Fibroblast of villous mesenchyme (primary cell): Measurements from ENCODE around the gene TBX2. TPM values are rescaled to one million over a fixed set of nuclear protein-coding genes. Genes with fewer than 3 reads are reported as not detected.

Experiments
- DNase-seq: peaks from one replicate; pipeline ENCODE4 v3.0.0-alpha.2; 2010; ENCODE audit warnings: low read depth
- H3K4me3 ChIP-seq: 2 replicates; pipeline ENCODE4 v1.5.1; 2011; ENCODE audit warnings: low read depth, mild to moderate bottlenecking, low read length
- CTCF ChIP-seq: IDR thresholded peaks from 2 replicates; pipeline ENCODE4 v1.5.1; 2012; ENCODE audit warnings: low read depth, mild to moderate bottlenecking, low read length; ENCODE audit not compliant: insufficient read depth
- total RNA-seq: library from RNA; depleted of rRNA; stranded (reverse); fragments of >200 nt; gene quantifications from 2 replicates; pipeline ENCODE4 v1.2.3, GENCODE V29; 2012

Gene TBX2
- total RNA-seq, 1 donor, result 12.5 TPM

- no peak for DNase-seq
- H3K4me3 ChIP-seq, result no peak overlapping the region
- no peak for TF ChIP-seq CTCF
These were observed 50.3 kb downstream of the TBX2 start for GRCh38 chr17:61449707-61450640.

- DNase-seq, result no peak
- TF ChIP-seq CTCF, result no peak
- no peak overlapping the region for H3K4me3 ChIP-seq
These were observed 51.2 kb downstream of the TBX2 start for GRCh38 chr17:61450641-61451537.

GRCh38 chr17:61451538-61452300 is 52.1 kb downstream of the TBX2 start:
- TF ChIP-seq CTCF, result no peak
- no peak for DNase-seq
- no peak overlapping the region for H3K4me3 ChIP-seq

GRCh38 chr17:61452301-61453290 is 53.0 kb downstream of the TBX2 start, which contains the start of gene TBX4:
TSS of gene TBX4 (plus strand) at chr17:61452422. CDS start at chr17:61456491, 4,069 bp downstream.
- no peak for TF ChIP-seq CTCF
- no peak for DNase-seq
- no peak within 1 kb of the TSS for H3K4me3 ChIP-seq

GRCh38 chr17:61453566-61454380 is 54.1 kb downstream of the TBX2 start:
- H3K4me3 ChIP-seq, result no peak overlapping the region
- DNase-seq, result no peak
- no peak for TF ChIP-seq CTCF
